HS-27A (cell line): ENCODE measurements around the gene NDUFV2.
"Not testable (repeated sequence)": the region's sequence is repeated elsewhere in the genome, so short reads cannot be mapped to it uniquely, and the experiment has no call there.

ENCODE experiments used
- DNase-seq: peaks from one replicate; pipeline ENCODE4 v3.0.0-alpha.2; 2012; ENCODE audit warnings: low read depth, missing footprints

Gene NDUFV2

GRCh38 chr18:9091066-9091476 lies 11.4 kb upstream of the NDUFV2 start:
- no peak for DNase-seq

- DNase-seq, result no peak
Measured at GRCh38 chr18:9092665-9093064, 9.8 kb upstream of the NDUFV2 start.

- not testable (repeated sequence) for DNase-seq
Measured at GRCh38 chr18:9093109-9093508, 9.4 kb upstream of the NDUFV2 start.

- DNase-seq, result peak; percentile 67
Measured at GRCh38 chr18:9094307-9095226, 7.9 kb upstream of the NDUFV2 start.

GRCh38 chr18:9095297-9096006 lies 7.0 kb upstream of the NDUFV2 start:
- no peak for DNase-seq

GRCh38 chr18:9096007-9096371 lies 6.5 kb upstream of the NDUFV2 start:
- DNase-seq, result no peak

- DNase-seq, result no peak
Measured at GRCh38 chr18:9096685-9097084, 5.8 kb upstream of the NDUFV2 start.

- DNase-seq, result no peak
Measured at GRCh38 chr18:9097349-9097748, 5.2 kb upstream of the NDUFV2 start.

GRCh38 chr18:9100796-9101195 lies 1.7 kb upstream of the NDUFV2 start:
- no peak for DNase-seq

- peak; percentile 46 for DNase-seq
Measured at GRCh38 chr18:9101730-9102507, 580 bp upstream of the NDUFV2 start.

- no peak for DNase-seq
Measured at GRCh38 chr18:9103376-9103873, 926 bp downstream of the NDUFV2 start.

GRCh38 chr18:9104244-9104901 lies 1.9 kb downstream of the NDUFV2 start:
- DNase-seq, result no peak

- DNase-seq, result no peak
Measured at GRCh38 chr18:9105420-9105819, 2.9 kb downstream of the NDUFV2 start.

GRCh38 chr18:9106094-9106493 lies 3.6 kb downstream of the NDUFV2 start:
- no peak for DNase-seq

- no peak for DNase-seq
Measured at GRCh38 chr18:9106800-9107584, 4.5 kb downstream of the NDUFV2 start.

- no peak for DNase-seq
Measured at GRCh38 chr18:9108911-9109310, 6.4 kb downstream of the NDUFV2 start.

GRCh38 chr18:9109523-9109922 lies 7.0 kb downstream of the NDUFV2 start:
- DNase-seq, result no peak

GRCh38 chr18:9113468-9114149 lies 11.1 kb downstream of the NDUFV2 start:
- no peak for DNase-seq

- no peak for DNase-seq
Measured at GRCh38 chr18:9115984-9116383, 13.5 kb downstream of the NDUFV2 start.
